SK-N-SH (cell line): ENCODE measurements around the gene BTAF1.

Experiments
- CTCF ChIP-seq: fragments of 200-600 bp; sonication (generic); IDR thresholded peaks from 2 replicates; pipeline ENCODE4 v1.6.1; 2017; ENCODE audit warnings: antibody characterized with exemption, mild to moderate bottlenecking, moderate library complexity
- EZH2phosphoT487 ChIP-seq: fragments of 200-600 bp; sonication (generic); IDR thresholded peaks from 2 replicates; pipeline ENCODE4 v1.6.1; 2017; ENCODE audit warnings: low read depth, mixed run types, mild to moderate bottlenecking, antibody characterized with exemption, moderate library complexity, borderline replicate concordance
- FOXJ3 ChIP-seq: sonication (generic); formaldehyde crosslinking; IDR thresholded peaks from 2 replicates; pipeline ENCODE4 v1.5.1; 2020; ENCODE audit warnings: mild to moderate bottlenecking, missing genetic modification reagents
- MAX ChIP-seq: IDR thresholded peaks from 2 replicates; pipeline ENCODE4 v1.4.0; 2012; ENCODE audit warnings: low read depth
- NRF1 ChIP-seq: IDR thresholded peaks from 2 replicates; pipeline ENCODE4 v1.6.1; 2012; ENCODE audit warnings: low read depth, mild to moderate bottlenecking, low read length
- POLR2AphosphoS5 ChIP-seq: IDR thresholded peaks from 2 replicates; pipeline ENCODE4 v1.6.1; 2012; ENCODE audit warnings: low read depth, low read length
- RAD21 ChIP-seq: IDR thresholded peaks from 2 replicates; pipeline ENCODE4 v1.6.1; 2012; ENCODE audit warnings: mild to moderate bottlenecking, low read length
- REST ChIP-seq: IDR thresholded peaks from 2 replicates; pipeline ENCODE4 v1.6.1; 2012; ENCODE audit warnings: mild to moderate bottlenecking, low read depth, low read length, moderate library complexity
- RFX5 ChIP-seq: IDR thresholded peaks from 2 replicates; pipeline ENCODE4 v1.6.1; 2012; ENCODE audit warnings: mild to moderate bottlenecking, improper control_type of control experiment, low read length
- SIN3A ChIP-seq: IDR thresholded peaks from 2 replicates; pipeline ENCODE4 v1.6.1; 2012; ENCODE audit warnings: low read depth, mild to moderate bottlenecking, low read length, moderate library complexity, borderline replicate concordance
- USF1 ChIP-seq: IDR thresholded peaks from 2 replicates; pipeline ENCODE4 v1.4.0; 2012; ENCODE audit warnings: low read depth, borderline replicate concordance
- YY1 ChIP-seq: IDR thresholded peaks from 2 replicates; pipeline ENCODE4 v1.4.0; 2012; ENCODE audit warnings: low read depth, mild to moderate bottlenecking
- ZBTB33 ChIP-seq: IDR thresholded peaks from 2 replicates; pipeline ENCODE4 v1.4.0; 2012; ENCODE audit warnings: low read depth, borderline replicate concordance

- TF ChIP-seq SIN3A (no peak), USF1 (no peak), YY1 (no peak), CTCF (no peak), ZBTB33 (no peak), POLR2AphosphoS5 (no peak), MAX (no peak), RAD21 (no peak), NRF1 (no peak), RFX5 (no peak), REST (no peak), FOXJ3 (CRISPR knock-in tag) (no peak), EZH2phosphoT487 (no peak)
Measured at GRCh38 chr10:92064506-92064905, 140.9 kb downstream of the BTAF1 start.
